ENCODE measurements around the gene CD70. TPM values are rescaled to one million over a fixed set of nuclear protein-coding genes. Genes with fewer than 3 reads are reported as not detected.
"Not testable (repeated sequence)": the region's sequence is repeated elsewhere in the genome, so short reads cannot be mapped to it uniquely, and the experiment has no call there.

CD70 gene
- total and polyA plus RNA-seq, 2 donors (not counting 1 experiment from before 2014, with no cell fraction given): not detected

DNA sequence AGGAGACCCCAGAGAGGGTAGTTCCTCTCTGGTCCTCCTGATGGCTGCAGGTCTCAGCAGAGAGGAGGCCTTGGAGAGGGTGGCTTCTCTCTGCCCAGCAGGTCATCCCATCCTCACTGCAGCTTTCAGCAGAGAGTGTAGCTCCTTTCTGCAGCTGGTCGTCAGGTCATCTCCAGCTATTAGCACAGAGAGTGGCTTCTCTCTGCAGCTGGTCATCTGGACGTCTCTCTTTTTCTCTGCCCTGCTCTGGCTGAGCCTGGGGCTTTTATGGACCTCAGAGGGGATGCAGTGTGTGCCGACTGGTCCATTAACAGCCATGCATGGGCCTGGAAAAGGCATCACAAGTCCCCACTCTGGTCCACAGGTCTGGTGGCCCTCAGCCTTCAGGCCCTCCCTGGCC is 39.9 kb downstream of the CD70 start:
- TF ChIP-seq, protein P1, sequence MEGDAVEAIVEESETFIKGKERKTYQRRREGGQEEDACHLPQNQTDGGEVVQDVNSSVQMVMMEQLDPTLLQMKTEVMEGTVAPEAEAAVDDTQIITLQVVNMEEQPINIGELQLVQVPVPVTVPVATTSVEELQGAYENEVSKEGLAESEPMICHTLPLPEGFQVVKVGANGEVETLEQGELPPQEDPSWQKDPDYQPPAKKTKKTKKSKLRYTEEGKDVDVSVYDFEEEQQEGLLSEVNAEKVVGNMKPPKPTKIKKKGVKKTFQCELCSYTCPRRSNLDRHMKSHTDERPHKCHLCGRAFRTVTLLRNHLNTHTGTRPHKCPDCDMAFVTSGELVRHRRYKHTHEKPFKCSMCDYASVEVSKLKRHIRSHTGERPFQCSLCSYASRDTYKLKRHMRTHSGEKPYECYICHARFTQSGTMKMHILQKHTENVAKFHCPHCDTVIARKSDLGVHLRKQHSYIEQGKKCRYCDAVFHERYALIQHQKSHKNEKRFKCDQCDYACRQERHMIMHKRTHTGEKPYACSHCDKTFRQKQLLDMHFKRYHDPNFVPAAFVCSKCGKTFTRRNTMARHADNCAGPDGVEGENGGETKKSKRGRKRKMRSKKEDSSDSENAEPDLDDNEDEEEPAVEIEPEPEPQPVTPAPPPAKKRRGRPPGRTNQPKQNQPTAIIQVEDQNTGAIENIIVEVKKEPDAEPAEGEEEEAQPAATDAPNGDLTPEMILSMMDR (conservative IDR thresholded peaks at IDR 0.05 in 1 of 2, IDR thresholded peaks at IDR 0.05 in 1 of 2; ENCODE audit: low read depth in 1 of 2, low read length in 2 of 2): no peak
- TF ChIP-seq EZH2 (IDR thresholded peaks at IDR 0.05; ENCODE audit: low read length, missing control alignments): no peak
- Histone ChIP-seq H3K4me3 (replicated peaks in 1 of 4; ENCODE audit: control extremely low read depth in 1 of 4, insufficient read depth in 1 of 4, low read depth in 3 of 4, low read length in 4 of 4) (no peak overlapping the region), H3K9ac (ENCODE audit: insufficient read depth, low read length) (no peak overlapping the region), H3K27ac (ENCODE audit: insufficient read depth, low read length) (no peak overlapping the region), H3K4me2 (ENCODE audit: extremely low read depth, insufficient read depth, low read length) (no peak overlapping the region), H3K36me3 (ENCODE audit: control insufficient read depth, insufficient read depth, low read length) (no peaks in the 10 kb centered on the region), H3K4me1 (ENCODE audit: control insufficient read depth, extremely low read depth, insufficient read depth, low read length) (no peaks in the 10 kb centered on the region), H3K79me2 (ENCODE audit: control insufficient read depth, insufficient read depth, low read length) (no peaks in the 10 kb centered on the region), H4K20me1 (ENCODE audit: control insufficient read depth, extremely low read depth, insufficient read depth, low read length) (no peaks in the 10 kb centered on the region), H2AFZ (ENCODE audit: low read length) (no peak overlapping the region), H3K9me3 (ENCODE audit: control insufficient read depth, insufficient read depth, low read depth, low read length) (no peaks in the 10 kb centered on the region), H3K27me3 (ENCODE audit: control insufficient read depth, insufficient read depth, low read length) (no peaks in the 10 kb centered on the region)
- no peak for DNase-seq (ENCODE audit: low read depth in 2 of 2)

- not testable (repeated sequence) for H4K20me1 ChIP-seq (ENCODE audit: control insufficient read depth, extremely low read depth, insufficient read depth, low read length); H3K36me3 ChIP-seq (ENCODE audit: control insufficient read depth, insufficient read depth, low read length); H3K4me2 ChIP-seq (ENCODE audit: extremely low read depth, insufficient read depth, low read length); H3K9me3 ChIP-seq (ENCODE audit: control insufficient read depth, insufficient read depth, low read depth, low read length); H3K4me1 ChIP-seq (ENCODE audit: control insufficient read depth, extremely low read depth, insufficient read depth, low read length); DNase-seq (ENCODE audit: low read depth in 2 of 2); H3K27me3 ChIP-seq (ENCODE audit: control insufficient read depth, insufficient read depth, low read length); H3K27ac ChIP-seq (ENCODE audit: insufficient read depth, low read length); H3K4me3 ChIP-seq (replicated peaks in 1 of 4; ENCODE audit: control extremely low read depth in 1 of 4, insufficient read depth in 1 of 4, low read depth in 3 of 4, low read length in 4 of 4); H3K9ac ChIP-seq (ENCODE audit: insufficient read depth, low read length); H3K79me2 ChIP-seq (ENCODE audit: control insufficient read depth, insufficient read depth, low read length); H2AFZ ChIP-seq (ENCODE audit: low read length)
Measured at GRCh38 chr19:6550679-6551078, 40.3 kb downstream of the CD70 start.

DNA sequence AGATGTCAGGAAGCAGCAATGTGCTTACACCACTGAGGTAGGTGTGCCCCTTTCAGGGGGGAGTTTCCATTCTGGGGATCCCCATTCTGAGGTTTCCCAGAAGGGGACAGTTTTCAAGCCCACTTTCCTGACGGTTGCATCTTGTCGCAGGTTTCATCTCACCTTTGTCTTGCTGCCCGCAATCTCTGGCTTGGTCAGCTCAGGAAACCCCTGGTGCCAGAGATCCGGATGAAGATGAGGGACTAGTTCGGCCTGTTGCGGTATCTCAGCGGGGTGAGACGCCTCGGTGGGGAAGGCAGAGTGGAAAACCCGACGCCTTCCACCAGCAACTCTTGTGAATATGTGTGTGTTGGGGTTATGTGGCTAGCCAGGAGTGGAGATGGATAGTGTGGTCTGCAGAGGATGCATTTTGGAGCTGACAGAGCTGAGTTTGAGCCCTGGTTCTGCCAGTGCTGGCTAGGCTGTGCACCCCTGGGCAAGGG is 47.0 kb downstream of the CD70 start:
- Histone ChIP-seq H3K79me2 (ENCODE audit: control insufficient read depth, insufficient read depth, low read length) (no peaks in the 10 kb centered on the region), H3K4me3 (replicated peaks in 1 of 4; ENCODE audit: control extremely low read depth in 1 of 4, insufficient read depth in 1 of 4, low read depth in 3 of 4, low read length in 4 of 4) (no peak overlapping the region), H3K27me3 (ENCODE audit: control insufficient read depth, insufficient read depth, low read length) (no peaks in the 10 kb centered on the region), H4K20me1 (ENCODE audit: control insufficient read depth, extremely low read depth, insufficient read depth, low read length) (no peaks in the 10 kb centered on the region), H2AFZ (ENCODE audit: low read length) (no peak overlapping the region), H3K9me3 (ENCODE audit: control insufficient read depth, insufficient read depth, low read depth, low read length) (no peaks in the 10 kb centered on the region), H3K4me2 (ENCODE audit: extremely low read depth, insufficient read depth, low read length) (no peak overlapping the region), H3K27ac (ENCODE audit: insufficient read depth, low read length) (no peak overlapping the region), H3K4me1 (ENCODE audit: control insufficient read depth, extremely low read depth, insufficient read depth, low read length) (no peaks in the 10 kb centered on the region), H3K9ac (ENCODE audit: insufficient read depth, low read length) (no peak overlapping the region), H3K36me3 (ENCODE audit: control insufficient read depth, insufficient read depth, low read length) (no peaks in the 10 kb centered on the region)
- TF ChIP-seq EZH2 (IDR thresholded peaks at IDR 0.05; ENCODE audit: low read length, missing control alignments): no peak
- TF ChIP-seq, protein P1 (conservative IDR thresholded peaks at IDR 0.05 in 1 of 2, IDR thresholded peaks at IDR 0.05 in 1 of 2; ENCODE audit: low read depth in 1 of 2, low read length in 2 of 2): no peak
- DNase-seq (ENCODE audit: low read depth in 2 of 2): no peak

Data from fibroblast of lung (primary cell).